ENCODE data around the gene TTYH3.
"Not testable (repeated sequence)": the region's sequence is repeated elsewhere in the genome, so short reads cannot be mapped to it uniquely, and the experiment has no call there.

TTYH3 gene

DNA sequence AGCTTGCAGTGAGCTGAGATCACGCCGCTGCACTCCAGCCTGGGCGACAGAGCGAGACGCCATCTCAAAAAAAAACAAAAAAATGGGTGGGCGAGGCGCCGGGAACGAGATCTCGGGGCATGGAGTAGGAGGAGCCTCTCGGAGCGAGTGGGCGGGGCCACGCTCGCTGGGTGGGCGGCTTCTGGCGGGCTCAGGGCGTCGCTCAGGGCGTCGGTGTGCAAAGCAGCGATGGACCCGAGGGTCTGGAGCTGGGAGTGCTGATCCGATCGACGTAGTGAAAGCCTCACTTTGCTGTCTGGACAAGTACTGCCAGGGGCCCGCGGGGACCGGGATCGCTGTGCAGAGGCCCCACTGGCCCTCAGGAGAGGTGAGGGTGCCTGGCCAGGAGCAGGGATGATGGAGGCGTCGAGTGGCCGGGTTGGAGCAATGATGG is 33.6 kb downstream of the TTYH3 start:
- no peak for DNase-seq (ENCODE audit: low read depth)

- DNase-seq (ENCODE audit: low read depth), result no peak
Measured at GRCh38 chr7:2666155-2666554, 34.4 kb downstream of the TTYH3 start.

GRCh38 chr7:2666588-2667250 is 34.9 kb downstream of the TTYH3 start:
- no peak for DNase-seq (ENCODE audit: low read depth)

DNA sequence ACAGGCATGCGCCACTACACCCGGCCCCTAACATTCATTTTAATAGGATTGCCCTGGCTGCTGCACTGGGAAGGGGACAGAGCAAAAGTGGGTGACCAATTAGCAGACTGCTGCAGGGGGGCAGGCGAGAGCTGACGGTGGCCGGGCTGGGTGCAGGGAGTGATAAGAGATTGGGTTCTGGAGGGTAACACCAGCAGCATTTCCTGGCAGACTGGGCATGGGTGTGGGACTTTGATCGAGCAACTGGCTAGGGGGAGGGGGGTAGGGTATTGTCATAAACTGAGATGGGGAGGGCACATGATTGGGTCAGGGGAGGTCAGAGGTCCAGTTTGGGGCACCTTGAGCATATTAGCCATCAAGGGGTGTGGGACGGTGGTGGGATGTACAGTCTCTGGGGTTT is 36.1 kb downstream of the TTYH3 start:
- no peak for DNase-seq (ENCODE audit: low read depth)

GRCh38 chr7:2668401-2668800 is 36.6 kb downstream of the TTYH3 start:
- peak; percentile 44 for DNase-seq (ENCODE audit: low read depth)

- DNase-seq (ENCODE audit: low read depth), result no peak
Measured at GRCh38 chr7:2670171-2670570, 38.4 kb downstream of the TTYH3 start.

- peak; percentile 61 for DNase-seq (ENCODE audit: low read depth)
Measured at GRCh38 chr7:2670720-2671391, 39.1 kb downstream of the TTYH3 start.

- not testable (repeated sequence) for DNase-seq (ENCODE audit: low read depth)
Measured at GRCh38 chr7:2673214-2673613, 41.4 kb downstream of the TTYH3 start.

DNA sequence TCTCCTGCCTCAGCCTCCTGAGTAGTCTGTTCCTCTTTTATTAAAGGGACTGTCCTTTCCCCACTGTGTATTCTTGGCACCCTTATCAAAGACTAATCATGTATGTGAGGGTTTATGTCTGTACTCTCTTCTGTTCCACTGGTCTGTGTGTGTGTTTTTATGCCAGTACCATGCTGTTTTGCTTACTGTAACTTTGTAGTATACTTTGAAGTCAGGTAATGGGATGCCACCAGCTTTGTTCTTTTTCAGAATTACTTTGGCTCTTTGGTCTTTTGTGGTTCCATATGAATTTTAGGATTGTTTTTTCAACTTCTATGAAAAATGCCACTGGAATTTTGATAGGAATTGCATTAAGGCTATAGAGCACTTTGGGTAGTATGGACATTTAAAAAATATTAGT is 42.1 kb downstream of the TTYH3 start:
- DNase-seq (ENCODE audit: low read depth), result no peak

- no peak for DNase-seq (ENCODE audit: low read depth)
Measured at GRCh38 chr7:2675256-2675764, 43.5 kb downstream of the TTYH3 start.

GRCh38 chr7:2676576-2676975 is 44.8 kb downstream of the TTYH3 start:
- DNase-seq (ENCODE audit: low read depth), result not testable (repeated sequence)

DNA sequence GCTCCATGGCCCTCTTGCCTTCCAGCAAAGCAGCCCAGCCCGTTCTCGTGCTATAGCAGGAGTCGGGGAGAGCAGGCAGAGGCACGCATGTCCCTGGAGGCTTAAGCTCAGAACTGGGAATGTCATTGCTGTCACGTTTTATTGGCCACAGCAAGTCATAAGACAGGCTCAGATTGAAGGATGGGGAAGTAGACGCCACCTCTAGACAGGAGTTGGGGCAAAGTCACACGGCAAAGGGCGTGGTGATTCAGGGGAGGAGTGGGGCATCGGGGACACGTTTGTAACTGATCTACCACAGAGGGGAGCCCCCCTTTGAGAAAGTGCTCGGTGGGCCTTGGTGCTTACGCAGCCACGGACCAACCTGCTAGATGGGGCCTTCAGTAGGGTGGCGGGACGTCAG is 46.7 kb downstream of the TTYH3 start:
- DNase-seq (ENCODE audit: low read depth), result not testable (repeated sequence)

DNA sequence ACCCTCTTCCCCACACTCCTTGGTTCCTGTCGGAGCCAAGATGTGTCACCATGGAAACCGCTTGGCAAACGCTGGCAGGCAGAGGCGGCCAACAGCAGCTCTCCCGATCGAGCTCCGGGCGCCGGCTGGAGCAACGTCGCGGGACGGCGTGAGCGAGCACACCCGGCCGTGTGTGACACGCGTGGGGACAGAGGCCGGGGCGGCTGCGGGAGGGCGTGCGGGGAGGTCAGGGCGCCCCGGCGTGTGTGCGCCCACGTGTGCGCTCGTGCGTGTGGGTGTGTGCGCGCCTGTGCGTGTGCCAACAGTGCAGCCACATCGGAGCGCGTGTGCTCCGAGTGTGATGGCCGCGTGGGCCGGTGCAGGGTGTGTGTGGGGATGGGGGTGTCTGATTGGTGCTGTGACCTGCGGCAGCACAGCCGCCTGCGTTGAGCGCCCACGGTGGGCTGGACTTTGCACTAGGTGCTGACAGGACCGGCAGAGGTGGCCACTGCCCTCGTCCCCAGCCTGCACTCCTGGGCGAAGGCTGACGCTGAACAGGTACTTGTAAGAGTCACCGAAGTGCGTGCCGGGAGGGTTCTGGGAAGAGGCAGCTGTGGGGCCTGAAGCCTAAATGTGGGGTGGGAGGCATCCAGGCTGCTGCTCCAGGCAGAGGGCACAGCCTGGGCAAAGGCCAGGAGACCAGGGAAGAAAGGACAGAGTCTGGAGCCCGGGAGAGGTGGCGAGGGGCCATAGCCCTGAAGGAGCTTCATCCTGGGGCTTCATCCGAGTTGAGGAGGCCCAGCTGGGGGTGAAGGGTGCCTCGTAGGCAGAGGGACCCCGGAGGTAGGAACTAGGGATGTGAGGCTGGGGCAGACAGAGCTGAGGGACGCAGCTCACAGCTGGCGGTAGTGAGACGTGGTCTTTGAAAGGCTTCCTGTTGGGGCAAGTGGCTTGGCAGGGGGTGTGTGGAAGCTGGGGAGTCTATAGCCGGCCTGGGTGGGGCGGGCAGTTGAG is 47.6 kb downstream of the TTYH3 start:
- DNase-seq (ENCODE audit: low read depth), result not testable (repeated sequence)

GRCh38 chr7:2680256-2680655 is 48.5 kb downstream of the TTYH3 start:
- no peak for DNase-seq (ENCODE audit: low read depth)

- DNase-seq (ENCODE audit: low read depth), result peak; percentile 76
Measured at GRCh38 chr7:2680792-2681490, 49.2 kb downstream of the TTYH3 start.

- no peak for DNase-seq (ENCODE audit: low read depth)
Measured at GRCh38 chr7:2681929-2682799, 50.4 kb downstream of the TTYH3 start.

DNA sequence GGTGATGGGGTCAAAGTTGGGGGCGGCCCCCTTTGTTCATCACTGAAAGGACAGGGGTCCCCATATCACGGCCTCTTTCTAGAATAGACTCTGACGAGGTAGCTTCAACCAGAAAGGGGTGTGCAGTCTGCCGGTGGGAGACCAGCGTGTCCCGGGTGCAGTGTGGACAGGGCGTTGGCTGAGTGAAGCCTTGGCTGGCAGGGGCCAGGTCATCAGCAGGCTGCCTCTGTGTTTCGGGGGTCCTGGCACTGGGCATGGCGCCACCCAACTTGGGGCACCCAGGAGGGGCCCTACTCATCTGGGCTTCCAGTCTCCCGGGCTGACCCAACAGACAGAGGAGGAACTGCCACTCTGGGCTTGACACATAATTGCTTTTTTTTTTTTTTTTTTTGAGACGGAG is 52.7 kb downstream of the TTYH3 start:
- DNase-seq (ENCODE audit: low read depth), result no peak

DNA sequence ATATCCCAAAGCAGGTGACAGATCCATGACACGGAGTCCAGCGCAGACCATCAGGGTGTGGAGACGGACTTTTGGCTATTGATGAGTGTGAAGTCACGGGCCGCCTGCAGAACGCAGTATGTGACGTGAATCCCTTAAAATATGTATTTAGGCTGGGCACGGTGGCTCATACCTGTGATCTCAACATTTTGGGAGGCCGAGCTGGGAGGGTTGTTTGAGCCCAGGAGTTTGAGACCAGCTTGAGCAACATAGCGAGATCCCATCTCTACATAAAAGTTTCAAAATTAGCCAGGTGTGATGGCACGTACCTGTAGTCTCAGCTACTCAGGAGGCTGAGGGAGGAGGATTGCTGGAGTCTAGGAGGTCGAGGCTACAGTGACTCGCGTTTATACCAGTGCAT is 54.3 kb downstream of the TTYH3 start:
- DNase-seq (ENCODE audit: low read depth), result no peak

DNA sequence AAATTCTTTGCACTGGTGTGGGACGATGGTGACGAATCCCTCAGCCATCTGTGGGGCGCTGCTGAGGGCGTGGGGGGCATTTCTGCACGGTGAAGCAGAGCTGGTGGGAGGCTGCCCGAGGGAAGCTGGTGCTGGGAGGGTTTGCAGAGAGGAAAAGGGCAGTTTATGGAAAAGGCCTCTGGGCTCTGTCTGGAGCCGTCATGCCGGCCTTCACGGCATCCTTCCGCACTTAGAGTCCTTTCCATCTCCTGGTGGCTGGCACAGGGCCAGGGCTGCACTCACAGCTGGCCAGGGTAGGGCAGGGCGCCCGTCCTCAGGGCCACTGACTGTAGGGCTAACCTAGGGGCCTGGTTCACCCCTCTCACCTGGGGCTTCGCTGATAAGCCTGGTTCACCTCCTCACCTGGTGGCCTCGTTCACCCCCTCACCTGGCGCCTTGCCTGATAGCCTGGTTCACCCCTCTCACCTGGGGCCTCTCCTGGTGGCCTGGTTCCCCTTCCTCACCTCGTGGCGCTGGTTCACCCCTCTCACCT is 55.6 kb downstream of the TTYH3 start:
- DNase-seq (ENCODE audit: low read depth), result peak; percentile 88

DNA sequence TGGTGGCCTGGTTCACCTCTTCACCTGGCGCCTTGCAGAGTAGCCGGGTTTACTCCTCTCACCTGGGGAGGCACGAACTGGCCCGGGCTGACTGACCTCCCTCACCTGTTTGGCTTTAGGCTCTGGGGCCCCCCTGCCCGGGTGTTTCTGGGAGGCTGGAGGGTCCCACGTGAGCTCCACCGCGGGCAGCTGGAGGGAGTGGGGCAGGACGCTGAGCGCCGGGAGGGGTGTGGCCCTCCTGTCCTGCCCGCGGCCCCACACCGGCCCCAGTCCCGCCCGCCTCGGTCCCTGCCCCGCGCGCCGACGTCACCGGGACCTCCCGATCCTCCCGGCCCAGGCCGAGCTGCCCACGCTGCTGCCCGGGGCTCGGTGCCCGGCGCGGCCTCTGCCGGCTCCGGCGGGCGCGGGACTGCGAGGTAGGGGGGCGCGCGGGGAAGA is 56.1 kb downstream of the TTYH3 start, which contains the start of gene AMZ1:
AMZ1 (plus strand) TSS at position 322 of the 438 bp plus-strand sequence. CDS start 12,250 bp downstream, outside the sequence.
- peak; percentile 33 for DNase-seq (ENCODE audit: low read depth)
